ENCODE results near the gene ATOH8.

ATOH8 gene

GRCh38 chr2:85800586-85800985 is 46.8 kb downstream of the ATOH8 start:
- Mint-ChIP-seq H3K36me3 (no peaks in the 10 kb centered on the region), H3K9me3 (no peaks in the 10 kb centered on the region), H3K27ac (no peak overlapping the region), H3K4me3 (no peak overlapping the region), H3K4me1 (peaks cover 20% of the 10 kb centered on the region)
- no peak for DNase-seq (ENCODE audit: low spot score in 2 of 2)
- ATAC-seq = no peak

GRCh38 chr2:85801871-85802270 is 48.1 kb downstream of the ATOH8 start:
- no peak for ATAC-seq
- DNase-seq (ENCODE audit: low spot score in 2 of 2) = no peak
- Mint-ChIP-seq H3K27ac (no peak overlapping the region), H3K4me3 (no peak overlapping the region), H3K9me3 (no peaks in the 10 kb centered on the region), H3K4me1 (peaks cover 20% of the 10 kb centered on the region), H3K36me3 (no peaks in the 10 kb centered on the region)

DNA sequence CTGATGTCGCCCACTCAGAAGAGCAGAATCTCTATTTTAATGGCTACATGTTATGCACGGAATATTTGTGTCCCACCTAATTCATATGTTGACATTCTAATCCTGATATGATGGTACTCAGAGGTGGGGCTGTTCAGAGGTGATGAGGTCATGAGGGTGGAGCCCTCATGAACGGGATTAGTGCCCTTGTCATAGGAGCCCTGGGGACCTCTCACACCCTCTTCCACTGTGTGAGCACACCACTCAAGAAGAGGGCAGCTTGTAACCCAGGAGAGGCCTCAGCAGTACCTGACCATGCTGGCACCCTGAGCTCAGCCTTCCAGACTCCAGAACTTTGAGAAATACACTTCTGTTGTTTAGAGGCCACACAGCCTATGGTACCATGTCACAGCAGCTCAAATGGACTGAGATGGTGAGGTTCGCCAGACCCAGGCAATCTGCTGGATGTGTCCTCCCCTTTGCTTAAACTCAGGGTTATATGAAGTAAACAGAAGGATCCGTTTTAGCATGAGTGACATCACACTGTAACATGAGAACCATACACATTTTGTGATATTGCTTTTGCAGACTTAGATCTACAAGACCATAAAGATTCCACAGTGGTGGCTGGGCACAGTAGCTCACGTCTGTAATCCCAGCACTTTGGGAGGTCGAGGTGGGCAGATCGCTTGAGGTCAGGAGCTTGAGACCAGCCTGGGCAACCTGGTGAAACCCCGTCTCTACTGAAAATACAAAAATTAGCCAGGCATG is 48.7 kb downstream of the ATOH8 start:
- no peaks in the 10 kb centered on the region for H3K9me3 Mint-ChIP-seq
- no peaks in the 10 kb centered on the region for H3K36me3 Mint-ChIP-seq
- ATAC-seq = no peak

GRCh38 chr2:85803704-85804425 is 50.1 kb downstream of the ATOH8 start:
- Mint-ChIP-seq H3K36me3 (no peaks in the 10 kb centered on the region), H3K4me1 (peaks cover 20% of the 10 kb centered on the region), H3K27ac (no peak overlapping the region), H3K9me3 (no peaks in the 10 kb centered on the region), H3K4me3 (no peak overlapping the region)
- no peak for ATAC-seq
- DNase-seq (ENCODE audit: low spot score in 2 of 2) = no peak

More for the DNA sequence above, 48.7 kb downstream of the ATOH8 start:
- DNase-seq (ENCODE audit: low spot score in 2 of 2) = no peak
- Mint-ChIP-seq H3K27ac (no peak overlapping the region), H3K4me3 (no peak overlapping the region), H3K4me1 (peaks cover 20% of the 10 kb centered on the region)

GRCh38 chr2:85804583-85804982 is 50.8 kb downstream of the ATOH8 start:
- DNase-seq (ENCODE audit: low spot score in 2 of 2) (no peak), ATAC-seq (peak; percentile 53)
- Mint-ChIP-seq H3K4me1 (peaks cover 17% of the 10 kb centered on the region), H3K4me3 (no peak overlapping the region), H3K9me3 (no peaks in the 10 kb centered on the region), H3K36me3 (no peaks in the 10 kb centered on the region), H3K27ac (no peak overlapping the region)

- Mint-ChIP-seq H3K36me3 (no peaks in the 10 kb centered on the region), H3K27ac (no peak overlapping the region), H3K4me3 (no peak overlapping the region), H3K9me3 (no peaks in the 10 kb centered on the region), H3K4me1 (peaks cover 14% of the 10 kb centered on the region)
- ATAC-seq = no peak
- no peak for DNase-seq (ENCODE audit: low spot score in 2 of 2)
These were observed 52.7 kb downstream of the ATOH8 start for GRCh38 chr2:85806358-85807118.

GRCh38 chr2:85807756-85808155 is 54.0 kb downstream of the ATOH8 start:
- ATAC-seq (no peak), DNase-seq (ENCODE audit: low spot score in 2 of 2) (no peak)
- H3K4me1 Mint-ChIP-seq = peaks cover 14% of the 10 kb centered on the region
- no peak overlapping the region for H3K4me3 Mint-ChIP-seq
- H3K9me3 Mint-ChIP-seq = no peaks in the 10 kb centered on the region
- H3K27ac Mint-ChIP-seq = no peak overlapping the region
- H3K36me3 Mint-ChIP-seq = no peaks in the 10 kb centered on the region

GRCh38 chr2:85810371-85811179 is 56.8 kb downstream of the ATOH8 start:
- DNase-seq (ENCODE audit: low spot score in 2 of 2) (peak in 1 of 2 donors; percentile 46), ATAC-seq (no peak)
- Mint-ChIP-seq H3K4me1 (peaks cover 13% of the 10 kb centered on the region), H3K27ac (no peak overlapping the region), H3K9me3 (no peaks in the 10 kb centered on the region), H3K36me3 (no peaks in the 10 kb centered on the region), H3K4me3 (no peak overlapping the region)

- Mint-ChIP-seq H3K36me3 (no peaks in the 10 kb centered on the region), H3K9me3 (no peaks in the 10 kb centered on the region), H3K27ac (no peak overlapping the region), H3K4me3 (no peak overlapping the region), H3K4me1 (peaks cover 13% of the 10 kb centered on the region)
- no peak for ATAC-seq
- DNase-seq (ENCODE audit: low spot score in 2 of 2) = peak in 1 of 2 donors; percentile 40
These were observed 57.6 kb downstream of the ATOH8 start for GRCh38 chr2:85811180-85812093.

DNA sequence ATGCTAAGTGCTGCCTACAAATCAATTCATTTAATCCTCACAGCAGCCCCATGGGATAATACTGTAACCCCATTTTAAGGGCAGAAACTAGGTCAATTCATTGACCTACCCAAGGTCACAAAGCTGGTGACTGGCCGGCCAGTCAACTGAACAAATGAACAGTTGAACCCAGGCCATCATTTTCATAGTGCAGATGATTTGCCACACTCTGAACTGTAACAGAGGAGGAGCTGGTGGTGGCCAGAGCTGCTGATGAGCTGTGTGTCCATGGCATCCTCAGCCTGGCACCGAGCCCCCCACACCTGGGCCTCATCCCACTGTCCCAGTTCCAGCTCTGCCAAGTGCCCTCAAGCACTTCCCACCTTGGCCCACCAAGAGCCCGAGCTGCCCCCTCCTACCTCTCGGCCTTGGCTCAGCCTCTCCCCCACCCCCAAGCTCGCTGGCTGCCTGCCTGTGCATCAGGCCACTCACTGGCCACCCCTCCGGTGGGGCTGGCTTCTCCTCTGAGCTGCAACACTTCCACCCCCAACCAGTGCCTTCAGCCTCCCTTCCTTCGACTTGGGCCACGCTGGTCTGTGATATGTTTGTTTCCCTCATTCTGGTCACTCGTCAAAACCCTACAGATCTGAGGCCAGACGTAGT is 58.4 kb downstream of the ATOH8 start:
- no peak for ATAC-seq
- Mint-ChIP-seq H3K4me3 (no peak overlapping the region), H3K9me3 (no peaks in the 10 kb centered on the region), H3K27ac (no peak overlapping the region), H3K4me1 (peaks cover 13% of the 10 kb centered on the region), H3K36me3 (no peaks in the 10 kb centered on the region)
- DNase-seq (ENCODE audit: low spot score in 2 of 2) = peak in 1 of 2 donors; percentile 38

- Mint-ChIP-seq H3K4me1 (peaks cover 13% of the 10 kb centered on the region), H3K27ac (no peak overlapping the region), H3K9me3 (no peaks in the 10 kb centered on the region), H3K4me3 (no peak overlapping the region), H3K36me3 (no peaks in the 10 kb centered on the region)
- ATAC-seq (no peak), DNase-seq (ENCODE audit: low spot score in 2 of 2) (peak in 1 of 2 donors; percentile 50)
These were observed 59.6 kb downstream of the ATOH8 start for GRCh38 chr2:85813211-85813981.

GRCh38 chr2:85813982-85814801 is 60.4 kb downstream of the ATOH8 start:
- Mint-ChIP-seq H3K36me3 (no peaks in the 10 kb centered on the region), H3K4me3 (no peak overlapping the region), H3K4me1 (peaks cover 13% of the 10 kb centered on the region), H3K9me3 (no peaks in the 10 kb centered on the region), H3K27ac (no peak overlapping the region)
- DNase-seq (ENCODE audit: low spot score in 2 of 2) (peak; percentile 86 to 90), ATAC-seq (peak; percentile 92)
